GM12891 (cell line): Measurements from ENCODE around the gene ACTC1.
"Not testable (repeated sequence)": the region's sequence is repeated elsewhere in the genome, so short reads cannot be mapped to it uniquely, and the experiment has no call there.

Source experiments
- POLR2A ChIP-seq: IDR thresholded peaks from 2 replicates; pipeline ENCODE4 v1.6.1; 2011; ENCODE audit warnings: low read depth, low read length, control low read depth
- POLR2AphosphoS5 ChIP-seq: IDR thresholded peaks from 2 replicates; pipeline ENCODE4 v1.6.1; 2011; ENCODE audit warnings: low read depth, low read length, control low read depth
- SPI1 ChIP-seq: IDR thresholded peaks from 2 replicates; pipeline ENCODE4 v1.6.1; 2011; ENCODE audit warnings: low read depth, low read length, control low read depth
- TAF1 ChIP-seq: IDR thresholded peaks from 2 replicates; pipeline ENCODE4 v1.6.1; 2011; ENCODE audit warnings: low read depth, low read length, control low read depth

DNA sequence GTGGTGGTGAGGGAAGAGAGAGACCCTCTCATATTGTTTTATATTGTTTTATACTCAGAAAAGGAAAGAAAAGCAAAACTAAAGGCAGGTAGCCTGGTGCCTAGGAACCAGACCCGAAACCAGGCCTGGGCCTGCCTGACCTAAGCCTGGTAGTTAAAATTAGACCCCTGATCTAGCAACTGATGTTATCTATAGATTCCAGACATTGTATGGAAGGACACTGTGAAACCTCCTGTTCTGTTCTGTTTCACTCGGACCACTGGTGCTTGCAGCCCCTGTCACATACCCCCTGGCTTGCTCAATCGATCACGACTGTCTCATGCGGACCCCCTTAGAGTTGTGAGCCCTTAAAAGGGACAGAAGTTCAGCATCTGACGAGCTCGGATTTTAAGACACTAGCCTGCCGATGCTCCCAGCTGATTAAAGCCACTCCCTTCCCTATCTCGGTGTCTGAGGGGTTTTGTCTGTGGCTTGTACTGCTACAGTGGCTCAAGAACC is 17.6 kb upstream of the ACTC1 start:
- not testable (repeated sequence) for TF ChIP-seq POLR2A, POLR2AphosphoS5, SPI1, TAF1
